ENCODE data around the gene MAFF.

Gene MAFF

GRCh38 chr22:38203855-38204514, 2.2 kb downstream of the MAFF start:
- DNase-seq (ENCODE audit: low spot score), result no peak

GRCh38 chr22:38204784-38205183, 3.0 kb downstream of the MAFF start:
- DNase-seq (ENCODE audit: low spot score), result no peak

- no peak for DNase-seq (ENCODE audit: low spot score)
Measured at GRCh38 chr22:38205261-38206128, 3.7 kb downstream of the MAFF start.

DNA sequence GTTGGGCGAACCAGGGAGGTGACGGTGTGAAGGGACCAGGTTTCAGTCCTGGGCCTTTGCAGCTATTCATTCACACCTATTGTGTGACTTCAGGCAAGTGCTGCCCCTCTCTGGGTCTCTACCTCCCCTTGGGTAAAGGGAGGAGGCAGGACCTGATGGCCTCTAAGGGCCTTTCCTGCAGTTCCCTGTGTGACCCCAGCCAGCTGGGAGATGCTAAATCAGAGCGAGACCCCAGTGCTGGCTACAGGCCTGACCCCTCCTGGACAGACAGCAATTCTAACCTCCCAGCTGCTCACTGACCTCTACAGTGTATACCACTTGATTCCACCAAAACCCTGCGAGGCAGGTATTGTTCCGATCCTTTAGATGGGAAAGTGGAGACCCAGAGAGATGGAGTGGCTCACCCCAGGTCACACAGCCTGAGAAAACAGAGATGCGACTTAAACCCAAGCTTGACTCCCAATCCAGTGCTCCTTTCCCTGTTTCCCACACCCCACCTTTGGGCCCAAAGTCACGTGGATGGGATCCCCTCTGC, 6.2 kb downstream of the MAFF start:
- no peak for DNase-seq (ENCODE audit: low spot score)

- DNase-seq (ENCODE audit: low spot score), result no peak
Measured at GRCh38 chr22:38208551-38208968, 6.8 kb downstream of the MAFF start.

DNA sequence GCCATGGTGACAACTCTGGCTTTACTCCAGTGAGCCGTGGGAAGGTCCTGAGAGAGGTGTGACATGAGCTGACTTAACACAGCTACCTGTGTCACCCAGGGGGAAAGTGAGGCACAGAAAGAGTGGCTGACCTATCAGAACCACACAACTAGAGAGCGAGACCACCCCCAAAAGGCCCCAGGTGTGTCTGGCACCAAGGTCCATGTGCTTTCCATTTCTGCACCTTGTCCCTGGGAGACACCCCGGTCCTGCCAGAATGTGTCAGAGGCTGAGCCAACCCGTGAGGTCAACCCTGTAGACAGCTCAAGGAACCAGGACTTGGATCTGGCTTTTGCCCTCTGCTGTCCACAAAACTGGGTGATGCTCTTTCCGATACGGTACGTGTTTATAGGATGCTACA, 9.8 kb downstream of the MAFF start:
- no peak for DNase-seq (ENCODE audit: low spot score)

DNA sequence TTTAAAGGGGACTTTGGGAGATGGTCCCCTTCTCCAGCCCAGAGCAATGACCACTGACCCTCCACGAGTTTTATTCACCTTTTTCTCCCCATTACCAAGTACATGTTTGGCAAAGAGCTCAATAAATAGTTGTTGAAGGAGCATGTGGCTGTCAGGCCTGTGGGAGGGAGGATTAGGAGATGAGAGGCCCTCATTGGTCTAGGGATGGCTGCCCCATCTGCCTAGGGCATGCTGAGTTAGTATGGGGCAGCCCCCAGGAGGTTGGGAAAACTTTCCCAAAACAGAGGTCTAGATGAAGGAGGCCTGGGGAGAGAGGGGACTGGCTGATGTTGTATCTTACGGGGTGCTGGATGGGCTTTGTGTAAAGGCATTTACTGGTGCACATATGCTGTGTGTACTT, 10.6 kb downstream of the MAFF start:
- DNase-seq (ENCODE audit: low spot score), result no peak

DNA sequence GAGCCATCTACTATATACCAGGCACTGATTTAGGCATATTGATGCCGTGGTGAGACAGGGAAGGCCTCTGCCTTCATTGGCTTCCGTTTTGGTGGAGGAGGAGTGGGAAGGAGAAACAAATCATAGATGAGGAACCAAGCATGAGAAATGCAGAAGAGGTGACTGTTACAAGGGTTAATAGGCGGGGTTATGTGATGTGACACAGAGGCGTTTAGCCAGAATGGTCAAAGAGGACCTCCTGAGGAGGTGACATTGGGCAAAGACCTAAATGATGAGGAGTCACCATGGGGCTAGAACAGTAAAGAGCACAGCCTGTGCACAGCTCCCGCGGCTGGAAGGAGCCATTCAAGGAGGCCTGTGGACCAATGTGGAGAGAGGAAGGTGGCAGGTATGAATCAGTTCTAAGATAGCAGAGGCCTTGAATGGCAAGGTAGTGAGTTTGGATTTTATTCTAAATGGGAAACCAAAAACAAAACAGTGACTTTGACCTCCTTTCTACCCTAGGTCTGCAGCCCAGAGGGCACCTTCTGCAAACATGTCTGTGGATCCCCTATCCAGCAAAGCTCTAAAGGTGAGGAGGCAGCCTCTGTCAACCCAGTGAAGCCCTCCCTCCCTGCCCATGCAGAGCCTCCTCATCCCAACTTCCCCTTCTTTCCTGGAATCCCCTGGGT, 11.7 kb downstream of the MAFF start:
- no peak for DNase-seq (ENCODE audit: low spot score)

DNA sequence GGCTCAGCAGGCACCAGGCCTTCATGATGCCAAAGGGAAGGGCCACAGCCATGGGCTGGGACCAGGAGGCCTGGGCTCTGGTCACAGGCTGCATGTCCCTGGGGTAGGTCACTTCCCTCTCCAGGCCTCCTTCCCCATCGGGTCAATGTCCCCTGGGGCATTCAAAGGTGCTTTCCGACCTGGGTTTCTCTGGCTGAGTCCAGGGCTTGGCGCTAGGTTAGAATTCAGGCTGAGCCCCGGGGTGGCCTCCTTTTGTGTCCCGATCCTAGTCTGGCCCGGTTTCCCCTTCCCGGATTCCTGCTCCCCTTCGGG, 12.2 kb downstream of the MAFF start:
- no peak for DNase-seq (ENCODE audit: low spot score)

- DNase-seq (ENCODE audit: low spot score), result no peak
Measured at GRCh38 chr22:38214302-38215056, 12.7 kb downstream of the MAFF start.

- no peak for DNase-seq (ENCODE audit: low spot score)
Measured at GRCh38 chr22:38215156-38216038, 13.6 kb downstream of the MAFF start.

- DNase-seq (ENCODE audit: low spot score), result peak; percentile 91
Measured at GRCh38 chr22:38218661-38219622, 17.1 kb downstream of the MAFF start.

GRCh38 chr22:38219632-38220031, 17.8 kb downstream of the MAFF start:
- DNase-seq (ENCODE audit: low spot score), result no peak

GRCh38 chr22:38220163-38220562, 18.4 kb downstream of the MAFF start:
- DNase-seq (ENCODE audit: low spot score), result no peak

DNA sequence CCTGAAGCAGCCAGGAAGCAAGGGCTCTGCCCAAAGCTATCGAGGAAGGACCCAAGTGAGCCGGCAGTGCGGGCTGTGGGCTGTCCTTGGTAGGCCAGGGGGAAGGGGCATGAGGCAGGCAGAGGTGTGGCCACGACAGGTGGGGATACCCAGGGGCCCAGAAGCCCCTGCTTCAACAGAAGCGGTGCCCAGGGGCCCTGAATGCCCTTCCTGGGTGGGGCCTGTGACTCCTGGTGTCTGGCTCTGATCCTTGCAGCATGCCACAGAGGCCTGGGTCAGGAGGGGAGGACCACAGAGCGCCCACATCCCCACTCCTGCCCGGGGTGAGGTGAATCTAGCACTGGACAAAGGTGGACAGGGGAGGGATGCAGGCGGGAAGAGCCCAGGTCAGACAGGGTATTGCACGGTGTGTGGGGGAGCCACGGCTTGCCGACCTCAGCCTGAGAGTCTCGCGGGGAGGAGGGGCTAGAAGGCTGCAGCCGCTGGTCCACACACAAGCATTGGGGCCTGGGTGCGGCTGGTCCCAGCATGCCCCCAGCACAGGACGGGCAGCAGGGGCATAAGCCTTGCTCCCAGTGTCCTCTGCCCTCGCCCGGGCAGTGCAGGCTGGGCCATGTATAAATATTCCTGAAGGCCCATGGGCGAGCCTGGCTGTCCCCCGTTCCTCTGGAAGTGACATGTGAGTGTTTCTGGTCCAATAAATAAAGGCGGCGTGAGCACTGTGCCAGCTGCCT, 19.0 kb downstream of the MAFF start:
- peak; percentile 63 for DNase-seq (ENCODE audit: low spot score)

DNA sequence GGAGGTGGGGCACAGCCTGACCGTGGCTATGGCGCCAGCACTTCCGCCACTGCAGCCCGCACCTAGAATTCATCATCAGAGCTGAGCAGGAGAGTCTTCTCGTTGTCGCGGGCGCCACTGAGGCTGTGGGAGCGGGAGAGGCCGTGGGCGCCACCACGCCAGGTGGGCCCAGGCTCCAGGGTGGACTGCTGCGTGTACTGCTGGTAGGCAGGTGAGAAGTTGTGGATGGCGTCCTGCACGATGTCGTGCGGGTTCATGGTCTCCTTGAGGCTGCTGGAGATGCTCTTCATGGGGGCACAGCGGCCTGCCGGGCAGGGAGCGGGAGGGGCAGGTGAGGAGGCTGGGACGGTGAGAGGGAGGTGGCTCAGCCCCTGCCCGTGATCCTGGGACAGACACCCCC, 19.6 kb downstream of the MAFF start:
- DNase-seq (ENCODE audit: low spot score), result no peak

- no peak for DNase-seq (ENCODE audit: low spot score)
Measured at GRCh38 chr22:38221908-38222796, 20.4 kb downstream of the MAFF start.

DNA sequence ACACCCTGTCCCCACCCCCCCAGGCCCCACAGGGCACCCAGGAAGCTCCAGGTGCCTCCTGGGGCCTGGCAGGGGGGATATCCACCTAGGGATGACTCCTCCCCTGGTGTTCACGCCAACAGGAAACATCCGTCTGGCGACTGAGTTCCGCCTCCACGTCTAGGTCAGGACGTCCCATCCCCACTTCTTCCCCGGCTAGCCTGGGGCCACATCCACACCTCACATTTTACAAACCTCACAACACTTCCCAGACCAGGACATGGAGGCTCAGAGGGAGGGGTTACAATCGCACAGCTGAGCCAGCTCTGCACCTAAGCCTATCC, 21.0 kb downstream of the MAFF start:
- DNase-seq (ENCODE audit: low spot score), result no peak
